Erythroblast (primary cell): ENCODE measurements around the gene RND1.

Experiments
- GATA1 ChIP-seq: IDR thresholded peaks from 2 replicates; pipeline ENCODE4 v1.6.1; 2011; ENCODE audit warnings: low read depth, mild to moderate bottlenecking, control low read depth, low read length, moderate library complexity
- POLR2A ChIP-seq: IDR thresholded peaks from 2 replicates; pipeline ENCODE4 v1.6.1; 2011; ENCODE audit warnings: mild to moderate bottlenecking, low read length

DNA sequence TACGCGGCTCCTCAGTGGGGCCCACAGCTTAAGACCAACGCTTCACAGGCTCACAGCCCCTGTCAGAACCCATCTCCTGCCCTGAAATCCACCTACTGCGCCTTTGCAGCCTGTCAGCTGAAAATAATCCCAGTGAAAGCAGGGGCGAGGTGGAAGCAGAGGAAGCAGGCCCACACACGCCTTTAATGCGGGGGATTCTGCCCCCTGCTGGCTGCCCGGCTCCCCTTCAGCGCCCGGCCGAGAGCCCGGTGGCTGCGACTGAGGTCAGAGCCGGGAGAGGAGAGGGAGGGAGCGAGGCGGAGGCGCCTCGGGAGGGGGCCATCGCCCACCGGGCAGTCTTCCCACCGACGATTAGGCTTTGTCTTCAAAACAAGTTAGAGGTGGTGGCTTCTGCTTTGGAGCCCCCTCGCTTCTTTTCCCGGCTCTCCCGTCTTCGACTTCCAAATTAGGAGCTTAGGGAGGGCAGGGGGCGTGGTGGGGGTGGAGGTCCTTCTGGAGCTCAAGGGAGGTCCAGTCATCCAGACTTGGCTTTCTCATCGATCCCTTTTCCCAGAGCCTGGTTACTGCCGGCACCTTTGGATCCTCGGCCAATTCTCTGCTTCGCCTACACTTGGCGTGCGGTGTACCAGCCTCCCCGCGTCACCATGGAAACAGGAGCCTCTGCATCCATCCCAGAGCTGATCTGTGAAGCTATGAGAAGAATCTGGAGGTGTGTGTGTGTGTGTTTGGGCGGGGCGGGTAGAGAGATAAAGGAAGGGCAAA lies 25.2 kb upstream of the RND1 start:
- no peak for TF ChIP-seq POLR2A
- TF ChIP-seq GATA1, result no peak
